Measurements from ENCODE around the gene SLC12A7. TPM values are rescaled to one million over a fixed set of nuclear protein-coding genes. Genes with fewer than 3 reads are reported as not detected.

The SLC12A7 gene
- total and polyA plus RNA-seq, 9 of the 15 experiments (the other 6 are each of a cell fraction or from before 2014, with no cell fraction given) = 0.01 to 3.1 (median 0.56) TPM

GRCh38 chr5:1041225-1042143 is 70.4 kb downstream of the SLC12A7 start:
- no peak overlapping the region for H2AFZ ChIP-seq (ENCODE audit: low read depth, low read length)
- WGBS (ENCODE audit: insufficient coverage, low coverage, missing lambda C conversion rate) = 10% methylated on average over 15 of the region's 15 CpGs
- in situ Hi-C loops (cut with MboI) = no loop called here
- intact Hi-C loops (cut with micrococcal nuclease) = no loop called here
- peaks cover 0 to 18% of the 10 kb centered on the region in 2 experiments; a peak in 1 of 5 replicates for H3K4me1 ChIP-seq (replicated peaks in 1 of 2; ENCODE audit: control insufficient read depth in 2 of 2, insufficient read depth in 2 of 2, low read length in 2 of 2)
- no peak overlapping the region for H3K4me3 ChIP-seq
- H3K4me2 ChIP-seq (ENCODE audit: insufficient read depth, low read length) = no peak overlapping the region
- TF ChIP-seq EGR1 (conservative IDR thresholded peaks at IDR 0.05) (peak; percentile 17; the same call in 1 of the 2 replicates), BMI1 (IDR thresholded peaks at IDR 0.05; ENCODE audit: low read length) (no peak)
- peaks cover 3 to 27% of the 10 kb centered on the region in 2 experiments; a peak in 3 of 5 replicates for H3K27me3 ChIP-seq (ENCODE audit: control insufficient read depth in 2 of 2, insufficient read depth in 2 of 2, low read length in 2 of 2)
- no peaks in the 10 kb centered on the region for H3K79me2 ChIP-seq (ENCODE audit: control insufficient read depth, insufficient read depth, low read length)
- H3K9me3 ChIP-seq (replicated peaks; ENCODE audit: control insufficient read depth, insufficient read depth, low read depth, low read length) = peaks cover 3% of the 10 kb centered on the region
- ChIA-PET CTCF (ENCODE audit: low intra/inter-chr PET ratio) (no interaction called here), POLR2A (no interaction called here)
- BruUV-seq (replicated peaks) = no TSS peak
- no peaks in the 10 kb centered on the region for H3K36me3 ChIP-seq (ENCODE audit: control insufficient read depth, insufficient read depth, low read length)
- H3K9me1 ChIP-seq (ENCODE audit: control insufficient read depth, insufficient read depth, low read length) = no peaks in the 10 kb centered on the region
- DNase-seq (ENCODE audit: extremely low read depth in 1 of 4, low spot score in 3 of 4) (no peak), FAIRE-seq (no peak), ATAC-seq (no peak)
- H3K27ac ChIP-seq (ENCODE audit: extremely low read depth, low read depth, low read length) = no peak overlapping the region
- H3K9ac ChIP-seq (ENCODE audit: insufficient read depth in 1 of 2, low read depth in 2 of 2, low read length in 2 of 2) = no peak overlapping the region
- no peaks in the 10 kb centered on the region for H4K20me1 ChIP-seq (replicated peaks; ENCODE audit: control insufficient read depth, insufficient read depth, low read length)

DNA sequence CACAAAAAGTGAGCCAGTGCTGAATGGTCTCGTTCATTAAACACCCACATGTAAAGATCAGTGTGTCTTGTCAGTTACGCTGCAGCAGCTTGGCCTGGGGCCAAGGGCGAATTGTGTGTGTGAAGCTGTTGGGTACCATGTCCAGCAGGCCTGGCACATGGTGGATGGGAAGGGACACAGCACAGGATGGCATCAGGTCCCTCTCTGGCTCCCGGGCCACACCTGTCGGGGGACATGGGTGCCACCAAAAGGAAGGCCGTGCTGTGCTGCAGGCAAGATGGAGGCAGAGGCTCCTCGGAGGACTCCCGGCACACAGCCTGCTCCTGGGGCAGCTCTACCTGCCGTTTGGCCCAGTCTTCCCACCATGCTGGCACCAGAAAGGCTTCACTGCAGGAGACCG is 71.3 kb downstream of the SLC12A7 start:
- in situ Hi-C loops (cut with MboI) (no loop called here), intact Hi-C loops (cut with micrococcal nuclease) (no loop called here)
- Histone ChIP-seq H3K4me3 (no peak overlapping the region), H3K4me2 (ENCODE audit: insufficient read depth, low read length) (no peak overlapping the region), H3K9me1 (ENCODE audit: control insufficient read depth, insufficient read depth, low read length) (no peaks in the 10 kb centered on the region), H3K9ac (ENCODE audit: insufficient read depth in 1 of 2, low read depth in 2 of 2, low read length in 2 of 2) (no peak overlapping the region), H2AFZ (ENCODE audit: low read depth, low read length) (no peak overlapping the region), H3K79me2 (ENCODE audit: control insufficient read depth, insufficient read depth, low read length) (no peaks in the 10 kb centered on the region), H3K36me3 (ENCODE audit: control insufficient read depth, insufficient read depth, low read length) (no peaks in the 10 kb centered on the region), H3K27ac (ENCODE audit: extremely low read depth, low read depth, low read length) (no peak overlapping the region), H3K27me3 (ENCODE audit: control insufficient read depth in 2 of 2, insufficient read depth in 2 of 2, low read length in 2 of 2) (peaks cover 3 to 28% of the 10 kb centered on the region in 2 experiments; a peak in 3 of 5 replicates), H3K9me3 (replicated peaks; ENCODE audit: control insufficient read depth, insufficient read depth, low read depth, low read length) (peaks cover 2% of the 10 kb centered on the region), H4K20me1 (replicated peaks; ENCODE audit: control insufficient read depth, insufficient read depth, low read length) (no peaks in the 10 kb centered on the region), H3K4me1 (replicated peaks in 1 of 2; ENCODE audit: control insufficient read depth in 2 of 2, insufficient read depth in 2 of 2, low read length in 2 of 2) (peaks cover 0 to 18% of the 10 kb centered on the region in 2 experiments; a peak in 1 of 5 replicates)
- FAIRE-seq (no peak), DNase-seq (ENCODE audit: extremely low read depth in 1 of 4, low spot score in 3 of 4) (no peak), ATAC-seq (no peak)
- WGBS (ENCODE audit: insufficient coverage, low coverage, missing lambda C conversion rate) = 13% methylated on average over 10 of the region's 10 CpGs
- CTCF ChIA-PET (ENCODE audit: low intra/inter-chr PET ratio) = no interaction called here
- no TSS peak for BruUV-seq (replicated peaks)
- POLR2A ChIA-PET = no interaction called here
- TF ChIP-seq IRF1 (CRISPR knock-in tag; IDR thresholded peaks at IDR 0.05; ENCODE audit: borderline replicate concordance) (no peak), NFIC (IDR thresholded peaks at IDR 0.05) (peak; percentile 25; the same call in 1 of the 2 replicates)
- TF ChIP-seq, protein P1, sequence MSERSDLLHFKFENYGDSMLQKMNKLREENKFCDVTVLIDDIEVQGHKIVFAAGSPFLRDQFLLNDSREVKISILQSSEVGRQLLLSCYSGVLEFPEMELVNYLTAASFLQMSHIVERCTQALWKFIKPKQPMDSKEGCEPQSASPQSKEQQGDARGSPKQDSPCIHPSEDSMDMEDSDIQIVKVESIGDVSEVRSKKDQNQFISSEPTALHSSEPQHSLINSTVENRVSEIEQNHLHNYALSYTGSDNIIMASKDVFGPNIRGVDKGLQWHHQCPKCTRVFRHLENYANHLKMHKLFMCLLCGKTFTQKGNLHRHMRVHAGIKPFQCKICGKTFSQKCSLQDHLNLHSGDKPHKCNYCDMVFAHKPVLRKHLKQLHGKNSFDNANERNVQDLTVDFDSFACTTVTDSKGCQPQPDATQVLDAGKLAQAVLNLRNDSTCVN (CRISPR knock-in tag; IDR thresholded peaks at IDR 0.05) = no peak

Measured in K562 (cell line).